Neural cell (in vitro differentiated cells): ENCODE measurements around the gene GOLGA7B. TPM values are rescaled to one million over a fixed set of nuclear protein-coding genes. Genes with fewer than 3 reads are reported as not detected.

Experiments
- H2AFZ ChIP-seq: fragments of 200-600, 300-800 bp; sonication (generic), shearing (Covaris generic); 2 replicates; pipeline ENCODE4 v1.6.0; 2014; ENCODE audit warnings: low read depth, mild to moderate bottlenecking, antibody characterized with exemption, low read length, moderate library complexity
- H3F3A ChIP-seq: fragments of 200-600 bp; shearing (Covaris generic); 2 replicates; pipeline ENCODE4 v1.6.1; 2016; ENCODE audit warnings: mild to moderate bottlenecking, moderate library complexity, mixed read lengths, antibody characterized with exemption, low read length; ENCODE audit not compliant: insufficient read depth, poor library complexity, severe bottlenecking
- H3K27ac ChIP-seq: fragments of 200-600, 300-800 bp; sonication (generic), shearing (Covaris generic); 2 replicates; pipeline ENCODE4 v1.5.1; 2014; ENCODE audit warnings: mild to moderate bottlenecking, low read length, moderate library complexity
- H3K27me3 ChIP-seq: fragments of 300-800, 200-600 bp; sonication (generic), shearing (Covaris generic); 2 replicates; pipeline ENCODE4 v1.6.0; 2014; ENCODE audit warnings: mild to moderate bottlenecking, low read depth, low read length, moderate library complexity; ENCODE audit not compliant: insufficient read depth
- H3K36me3 ChIP-seq: fragments of 300-800, 200-600 bp; sonication (generic), shearing (Covaris generic); 2 replicates; pipeline ENCODE4 v1.5.1; 2014; ENCODE audit warnings: mild to moderate bottlenecking, antibody characterized with exemption, low read length, moderate library complexity; ENCODE audit not compliant: insufficient read depth
- H3K4me2 ChIP-seq: fragments of 300-800, 200-600 bp; sonication (generic), shearing (Covaris generic); 2 replicates; pipeline ENCODE4 v1.6.0; 2014; ENCODE audit warnings: mild to moderate bottlenecking, low read length
- H3K4me3 ChIP-seq: fragments of 300-800, 200-600 bp; sonication (generic), shearing (Covaris generic); 2 replicates; pipeline ENCODE4 v1.5.1; 2014; ENCODE audit warnings: mild to moderate bottlenecking, low read length, moderate library complexity
- H3K79me2 ChIP-seq: fragments of 200-600 bp; shearing (Covaris generic); replicated peaks from 2 replicates; pipeline ENCODE4 v1.6.0; 2014; ENCODE audit warnings: mild to moderate bottlenecking, low read length, moderate library complexity; ENCODE audit not compliant: insufficient read depth
- H3K9ac ChIP-seq: fragments of 300-800, 200-600 bp; sonication (generic), shearing (Covaris generic); 2 replicates; pipeline ENCODE4 v1.6.1; 2016; ENCODE audit warnings: mild to moderate bottlenecking, low read length, mixed read lengths
- H3K9me2 ChIP-seq: fragments of 200-600 bp; shearing (Covaris generic); 2 replicates; pipeline ENCODE4 v1.6.1; 2016; ENCODE audit warnings: mild to moderate bottlenecking, low read length, mixed read lengths; ENCODE audit not compliant: insufficient read depth
- H3K9me3 ChIP-seq: fragments of 200-600, 300-800 bp; sonication (generic), shearing (Covaris generic); 2 replicates; pipeline ENCODE4 v1.6.1; 2016; ENCODE audit warnings: mild to moderate bottlenecking, mixed run types, low read length, moderate library complexity, mixed read lengths
- H4K20me1 ChIP-seq: fragments of 200-600 bp; shearing (Covaris generic); 2 replicates; pipeline ENCODE4 v1.6.1; 2016; ENCODE audit warnings: mild to moderate bottlenecking, mixed run types; ENCODE audit not compliant: insufficient read depth
- CTCF ChIP-seq: fragments of 450-650 bp; IDR thresholded peaks from 2 replicates; pipeline ENCODE4 v1.5.1; 2014; ENCODE audit warnings: antibody characterized with exemption, mild to moderate bottlenecking, moderate library complexity; ENCODE audit not compliant: poor library complexity, severe bottlenecking
- EP300 ChIP-seq: fragments of 450-650 bp; conservative IDR thresholded peaks from 2 replicates; pipeline ENCODE4 v1.6.1; 2014; ENCODE audit warnings: antibody characterized with exemption, mild to moderate bottlenecking, moderate library complexity; ENCODE audit not compliant: poor library complexity, severe bottlenecking
- EZH2 ChIP-seq: fragments of 200-600, 300-800 bp; shearing (Covaris generic), sonication (generic); IDR thresholded peaks from 2 replicates; pipeline ENCODE4 v1.6.1; 2014; ENCODE audit warnings: antibody characterized with exemption, low read length, borderline replicate concordance, mild to moderate bottlenecking; ENCODE audit not compliant: insufficient read depth, poor library complexity, severe bottlenecking
- MXI1 ChIP-seq: fragments of 450-650 bp; conservative IDR thresholded peaks from 2 replicates; pipeline ENCODE4 v1.6.1; 2014; ENCODE audit warnings: antibody characterized with exemption, mild to moderate bottlenecking; ENCODE audit not compliant: poor library complexity, severe bottlenecking
- POLR2AphosphoS5 ChIP-seq: IDR thresholded peaks from 2 replicates; pipeline ENCODE4 v1.6.1; 2012
- RAD21 ChIP-seq: fragments of 450-650 bp; conservative IDR thresholded peaks from 2 replicates; pipeline ENCODE4 v1.6.1; 2014; ENCODE audit warnings: antibody characterized with exemption, mild to moderate bottlenecking, moderate library complexity
- SMC3 ChIP-seq: fragments of 450-650 bp; conservative IDR thresholded peaks from 2 replicates; pipeline ENCODE4 v1.6.1; 2014; ENCODE audit warnings: antibody characterized with exemption, mild to moderate bottlenecking, moderate library complexity; ENCODE audit not compliant: poor library complexity
- TAF1 ChIP-seq: IDR thresholded peaks from 2 replicates; pipeline ENCODE4 v1.6.1; 2012; ENCODE audit warnings: low read depth
- polyA plus RNA-seq: library from polyadenylated mRNA; depleted of rRNA; stranded (reverse); fragments of >200 nt; gene quantifications from 2 replicates; pipeline ENCODE4 v1.2.3, GENCODE V29; 2014
- TF ChIP-seq, protein P1 (sequence below): IDR thresholded peaks from 2 replicates; pipeline ENCODE4 v1.6.1; 2012; ENCODE audit warnings: borderline replicate concordance

GOLGA7B gene
- polyA plus RNA-seq, 1 donor from 2014 or later: 30.4 TPM

DNA sequence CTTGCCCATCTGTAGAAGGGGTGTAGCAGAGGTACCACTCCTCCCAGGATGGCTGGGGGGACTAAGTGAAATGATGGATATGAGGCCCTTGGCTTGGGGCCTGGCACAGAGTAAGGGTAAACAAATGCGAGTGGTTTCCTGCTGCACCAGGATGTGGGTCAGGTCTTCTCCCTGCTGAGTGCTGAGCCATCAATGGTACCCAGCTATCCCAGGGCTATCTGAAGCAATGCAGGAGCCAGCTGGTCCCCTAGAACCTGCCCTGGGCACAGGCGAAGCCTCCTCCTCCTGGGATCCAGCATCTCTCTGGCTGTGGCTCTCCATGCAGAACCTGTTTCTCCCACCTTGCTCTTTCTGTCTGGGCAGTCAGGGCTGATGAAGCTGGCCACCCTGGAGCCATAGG lies 20.9 kb upstream of the GOLGA7B start:
- H3F3A ChIP-seq: no peaks in the 10 kb centered on the region
- no peaks in the 10 kb centered on the region for H3K9me3 ChIP-seq
- H3K9me2 ChIP-seq: no peaks in the 10 kb centered on the region
- no peak overlapping the region for H3K4me2 ChIP-seq
- H3K27ac ChIP-seq: no peak overlapping the region
- H4K20me1 ChIP-seq: no peaks in the 10 kb centered on the region
- no peak overlapping the region for H3K4me3 ChIP-seq
- H2AFZ ChIP-seq: no peak overlapping the region
- no peaks in the 10 kb centered on the region for H3K27me3 ChIP-seq
- H3K79me2 ChIP-seq: no peaks in the 10 kb centered on the region
- TF ChIP-seq CTCF: no peak
- TF ChIP-seq TAF1: no peak
- TF ChIP-seq EZH2: no peak
- TF ChIP-seq MXI1: no peak
- TF ChIP-seq RAD21: no peak
- TF ChIP-seq, protein P1, sequence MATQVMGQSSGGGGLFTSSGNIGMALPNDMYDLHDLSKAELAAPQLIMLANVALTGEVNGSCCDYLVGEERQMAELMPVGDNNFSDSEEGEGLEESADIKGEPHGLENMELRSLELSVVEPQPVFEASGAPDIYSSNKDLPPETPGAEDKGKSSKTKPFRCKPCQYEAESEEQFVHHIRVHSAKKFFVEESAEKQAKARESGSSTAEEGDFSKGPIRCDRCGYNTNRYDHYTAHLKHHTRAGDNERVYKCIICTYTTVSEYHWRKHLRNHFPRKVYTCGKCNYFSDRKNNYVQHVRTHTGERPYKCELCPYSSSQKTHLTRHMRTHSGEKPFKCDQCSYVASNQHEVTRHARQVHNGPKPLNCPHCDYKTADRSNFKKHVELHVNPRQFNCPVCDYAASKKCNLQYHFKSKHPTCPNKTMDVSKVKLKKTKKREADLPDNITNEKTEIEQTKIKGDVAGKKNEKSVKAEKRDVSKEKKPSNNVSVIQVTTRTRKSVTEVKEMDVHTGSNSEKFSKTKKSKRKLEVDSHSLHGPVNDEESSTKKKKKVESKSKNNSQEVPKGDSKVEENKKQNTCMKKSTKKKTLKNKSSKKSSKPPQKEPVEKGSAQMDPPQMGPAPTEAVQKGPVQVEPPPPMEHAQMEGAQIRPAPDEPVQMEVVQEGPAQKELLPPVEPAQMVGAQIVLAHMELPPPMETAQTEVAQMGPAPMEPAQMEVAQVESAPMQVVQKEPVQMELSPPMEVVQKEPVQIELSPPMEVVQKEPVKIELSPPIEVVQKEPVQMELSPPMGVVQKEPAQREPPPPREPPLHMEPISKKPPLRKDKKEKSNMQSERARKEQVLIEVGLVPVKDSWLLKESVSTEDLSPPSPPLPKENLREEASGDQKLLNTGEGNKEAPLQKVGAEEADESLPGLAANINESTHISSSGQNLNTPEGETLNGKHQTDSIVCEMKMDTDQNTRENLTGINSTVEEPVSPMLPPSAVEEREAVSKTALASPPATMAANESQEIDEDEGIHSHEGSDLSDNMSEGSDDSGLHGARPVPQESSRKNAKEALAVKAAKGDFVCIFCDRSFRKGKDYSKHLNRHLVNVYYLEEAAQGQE: no peak
- TF ChIP-seq POLR2AphosphoS5: no peak
- no peak for TF ChIP-seq EP300
- no peak for TF ChIP-seq SMC3
- H3K9ac ChIP-seq: no peak overlapping the region
- no peaks in the 10 kb centered on the region for H3K36me3 ChIP-seq

- H3K9me3 ChIP-seq: no peaks in the 10 kb centered on the region
- H3K27ac ChIP-seq: no peak overlapping the region
- TF ChIP-seq CTCF (no peak), POLR2AphosphoS5 (no peak), SMC3 (no peak), RAD21 (no peak), MXI1 (no peak), EP300 (no peak), EZH2 (no peak), TAF1 (no peak)
- H2AFZ ChIP-seq: no peak overlapping the region
- H4K20me1 ChIP-seq: no peaks in the 10 kb centered on the region
- H3K4me2 ChIP-seq: no peak overlapping the region
- no peaks in the 10 kb centered on the region for H3K27me3 ChIP-seq
- no peaks in the 10 kb centered on the region for H3K9me2 ChIP-seq
- H3K79me2 ChIP-seq: no peaks in the 10 kb centered on the region
- no peak overlapping the region for H3K9ac ChIP-seq
- H3F3A ChIP-seq: no peaks in the 10 kb centered on the region
- no peak overlapping the region for H3K4me3 ChIP-seq
- no peaks in the 10 kb centered on the region for H3K36me3 ChIP-seq
Observed at GRCh38 chr10:97830064-97830463, 19.6 kb upstream of the GOLGA7B start.
